ENCODE data around the gene IMP4. TPM values are rescaled to one million over a fixed set of nuclear protein-coding genes. Genes with fewer than 3 reads are reported as not detected.

The IMP4 gene
- total and polyA plus RNA-seq, 10 of the 15 experiments (the other 5 are each of a cell fraction or from before 2014, with no cell fraction given): 41.4 to 242 (median 166) TPM

DNA sequence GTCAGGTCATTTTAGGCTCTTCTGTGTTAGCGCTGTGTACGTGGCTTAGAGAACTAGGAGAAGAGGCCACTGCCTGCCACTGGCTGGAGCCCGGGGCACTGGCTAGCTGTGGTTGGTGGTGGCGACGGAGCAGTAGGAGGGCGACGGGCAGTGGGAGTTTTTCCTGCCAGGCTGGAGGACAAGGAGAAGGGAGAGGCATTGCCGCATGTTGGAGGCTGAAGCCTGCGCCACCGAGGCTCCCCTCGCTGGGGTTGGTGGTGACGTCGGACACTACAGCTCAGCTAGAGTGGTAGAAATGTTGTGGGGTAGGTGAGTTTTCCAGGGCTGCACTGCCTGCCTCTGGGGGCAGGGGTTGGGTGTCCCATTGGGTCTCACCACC is 41.7 kb upstream of the IMP4 start:
- Histone ChIP-seq H3K4me1 (ENCODE audit: control insufficient read depth, insufficient read depth, low read length) (peaks cover 23% of the 10 kb centered on the region), H3K9me3 (replicated peaks; ENCODE audit: control insufficient read depth, insufficient read depth, low read length) (no peaks in the 10 kb centered on the region), H3K27me3 (replicated peaks in 1 of 2; ENCODE audit: control insufficient read depth in 2 of 2, insufficient read depth in 2 of 2, low read length in 1 of 2) (no peaks in the 10 kb centered on the region; a peak in 2 of 4 replicates), H3K27ac (ENCODE audit: control insufficient read depth, insufficient read depth) (no peak overlapping the region), H3K79me2 (ENCODE audit: control insufficient read depth, insufficient read depth, low read length) (no peaks in the 10 kb centered on the region), H3K4me2 (ENCODE audit: control insufficient read depth, insufficient read depth) (no peak overlapping the region), H3K4me3 (no peak overlapping the region), H3K9ac (ENCODE audit: control insufficient read depth, insufficient read depth, low read length) (no peak overlapping the region), H4K20me1 (ENCODE audit: control insufficient read depth, insufficient read depth) (no peaks in the 10 kb centered on the region), H3K36me3 (ENCODE audit: control insufficient read depth in 2 of 2, insufficient read depth in 2 of 2, low read length in 1 of 2) (no peaks in the 10 kb centered on the region), H2AFZ (ENCODE audit: control insufficient read depth, low read depth, low read length) (no peak overlapping the region)
- CTCF ChIA-PET: no interaction called here
- BruUV-seq (replicated peaks): no TSS peak
- DNase-seq (ENCODE audit: low read depth, low spot score): no peak
- no peak for FAIRE-seq
- SMC1A ChIA-PET (ENCODE audit: uncharacterized antibody, unreplicated experiment): no interaction called here
- 99% methylated on average over 10 of the region's 13 CpGs for WGBS (ENCODE audit: insufficient coverage, insufficient replicate concordance, low lambda C conversion rate, missing lambda C conversion rate)
- TF ChIP-seq CUX1 (IDR thresholded peaks at IDR 0.05; ENCODE audit: insufficient replicate concordance, low read depth, low read length): no peak
- TF ChIP-seq EED (IDR thresholded peaks at IDR 0.05; ENCODE audit: low read depth): no peak
- TF ChIP-seq IRF4 (IDR thresholded peaks at IDR 0.05; ENCODE audit: low read depth, low read length): no peak
- TF ChIP-seq ZNF217 (IDR thresholded peaks at IDR 0.05): no peak
- no peak for TF ChIP-seq YBX1 (IDR thresholded peaks at IDR 0.05)
- ATAC-seq: no peak
- in situ Hi-C loops (cut with MboI) (no loop called here), intact Hi-C loops (cut with micrococcal nuclease; ENCODE audit: unreplicated experiment) (no loop called here)
- RAD21 ChIA-PET (ENCODE audit: unreplicated experiment): no interaction called here
- POLR2A ChIA-PET: no interaction called here

Measured in GM12878 (cell line).